H9 (cell line): Measurements from ENCODE around the gene STARD9. TPM values are rescaled to one million over a fixed set of nuclear protein-coding genes. Genes with fewer than 3 reads are reported as not detected.

ENCODE experiments used
- DNase-seq: peaks from one replicate; pipeline ENCODE4 v3.0.0-alpha.2; 2017
- H2AFZ ChIP-seq: one replicate; pipeline ENCODE4 v1.6.1; 2013; ENCODE audit warnings: mild to moderate bottlenecking, low read length, control low read depth, moderate library complexity
- H2AK5ac ChIP-seq: 2 replicates; pipeline ENCODE4 v1.6.1; 2013; ENCODE audit warnings: low read length, control low read depth, mixed read lengths; ENCODE audit not compliant: insufficient read length
- H2BK120ac ChIP-seq: one replicate; pipeline ENCODE4 v1.6.1; 2013; ENCODE audit warnings: low read depth, mild to moderate bottlenecking, low read length, control low read depth, inconsistent platforms; ENCODE audit not compliant: poor library complexity, severe bottlenecking
- H2BK12ac ChIP-seq: 2 replicates; pipeline ENCODE4 v1.6.1; 2013; ENCODE audit warnings: low read length, control low read depth, mixed read lengths, low read depth; ENCODE audit not compliant: insufficient read length
- H2BK15ac ChIP-seq: 2 replicates; pipeline ENCODE4 v1.6.1; 2013; ENCODE audit warnings: low read depth, low read length, control low read depth
- H2BK20ac ChIP-seq: one replicate; pipeline ENCODE4 v1.6.1; 2013; ENCODE audit warnings: low read depth, mild to moderate bottlenecking, low read length, control low read depth, inconsistent platforms; ENCODE audit not compliant: poor library complexity, severe bottlenecking
- H2BK5ac ChIP-seq: 2 replicates; pipeline ENCODE4 v1.6.1; 2013; ENCODE audit warnings: low read length, control low read depth, mixed read lengths; ENCODE audit not compliant: insufficient read length
- H3K14ac ChIP-seq: 2 replicates; pipeline ENCODE4 v1.6.1; 2013; ENCODE audit warnings: low read length, control low read depth; ENCODE audit not compliant: insufficient read depth
- H3K18ac ChIP-seq: 2 replicates; pipeline ENCODE4 v1.6.1; 2013; ENCODE audit warnings: low read depth, mild to moderate bottlenecking, mixed read lengths, low read length, control low read depth; ENCODE audit not compliant: insufficient read length
- H3K23ac ChIP-seq: 2 replicates; pipeline ENCODE4 v1.6.1; 2013; ENCODE audit warnings: low read length, control low read depth, mixed read lengths, low read depth; ENCODE audit not compliant: insufficient read length
- H3K23me2 ChIP-seq: 2 replicates; pipeline ENCODE4 v1.6.1; 2013; ENCODE audit warnings: low read depth, mild to moderate bottlenecking, mixed read lengths, low read length, control low read depth; ENCODE audit not compliant: insufficient read length, poor library complexity, severe bottlenecking
- H3K27ac ChIP-seq: 2 replicates; pipeline ENCODE4 v1.5.1; 2013; ENCODE audit warnings: low read length, control low read depth, mixed read lengths, low read depth; ENCODE audit not compliant: insufficient read length
- H3K27me3 ChIP-seq: 2 replicates; pipeline ENCODE4 v1.6.1; 2013; ENCODE audit warnings: low read length, control low read depth, inconsistent platforms; ENCODE audit not compliant: insufficient read depth
- H3K4ac ChIP-seq: 2 replicates; pipeline ENCODE4 v1.6.1; 2013; ENCODE audit warnings: low read depth, mild to moderate bottlenecking, control low read depth, inconsistent platforms, low read length, moderate library complexity
- H3K4me1 ChIP-seq: 2 replicates; pipeline ENCODE4 v1.6.1; 2013; ENCODE audit warnings: low read length, control low read depth, inconsistent platforms; ENCODE audit not compliant: insufficient read depth
- H3K4me2 ChIP-seq: 2 replicates; pipeline ENCODE4 v1.6.1; 2013; ENCODE audit warnings: low read length, control low read depth, mixed read lengths; ENCODE audit not compliant: insufficient read length, insufficient read depth
- H3K56ac ChIP-seq: 2 replicates; pipeline ENCODE4 v1.6.1; 2013; ENCODE audit warnings: low read depth, mild to moderate bottlenecking, mixed read lengths, low read length, control low read depth; ENCODE audit not compliant: insufficient read length
- H3K79me1 ChIP-seq: 2 replicates; pipeline ENCODE4 v1.6.1; 2013; ENCODE audit warnings: low read depth, mild to moderate bottlenecking, moderate library complexity, low read length, control low read depth, inconsistent platforms; ENCODE audit not compliant: insufficient read depth, poor library complexity, severe bottlenecking
- H3K79me2 ChIP-seq: 2 replicates; pipeline ENCODE4 v1.6.1; 2013; ENCODE audit warnings: low read length, control low read depth, inconsistent platforms; ENCODE audit not compliant: insufficient read depth
- H3K9ac ChIP-seq: 2 replicates; pipeline ENCODE4 v1.6.1; 2013; ENCODE audit warnings: low read length, control low read depth, mixed read lengths; ENCODE audit not compliant: insufficient read length; ENCODE audit errors: extremely low read depth
- H3K9me3 ChIP-seq: one replicate; pipeline ENCODE4 v1.6.1; 2013; ENCODE audit warnings: low read depth, low read length, inconsistent platforms; ENCODE audit not compliant: control insufficient read depth
- H3T11ph ChIP-seq: one replicate; pipeline ENCODE4 v1.6.1; 2013; ENCODE audit warnings: mild to moderate bottlenecking, low read length, control low read depth, inconsistent platforms
- H4K20me1 ChIP-seq: one replicate; pipeline ENCODE4 v1.6.1; 2013; ENCODE audit not compliant: control insufficient read depth, insufficient read length, insufficient read depth
- H4K5ac ChIP-seq: 2 replicates; pipeline ENCODE4 v1.6.1; 2013; ENCODE audit warnings: low read depth, mild to moderate bottlenecking, mixed read lengths, low read length, control low read depth; ENCODE audit not compliant: insufficient read length
- H4K8ac ChIP-seq: replicated peaks from 2 replicates; pipeline ENCODE4 v1.6.1; 2013; ENCODE audit warnings: low read length, control low read depth, mixed read lengths, low read depth; ENCODE audit not compliant: insufficient read length
- H4K91ac ChIP-seq: 2 replicates; pipeline ENCODE4 v1.6.1; 2013; ENCODE audit warnings: low read depth, mild to moderate bottlenecking, moderate library complexity, mixed read lengths, low read length, control low read depth; ENCODE audit not compliant: insufficient read length
- H3K27ac Mint-ChIP-seq, 3 experiments: 2 replicates in 2 of 3; 3 replicates in 1 of 3; pipeline ENCODE4 v1.8.0; 2020 to 2021; ENCODE audit warnings: mixed read lengths in 3 of 3, mild to moderate bottlenecking in 1 of 3, moderate library complexity in 1 of 3
- H3K27me3 Mint-ChIP-seq: 2 replicates; pipeline ENCODE4 v1.8.0; 2021; ENCODE audit warnings: low read depth, mild to moderate bottlenecking, moderate library complexity, mixed read lengths
- H3K36me3 Mint-ChIP-seq, 3 experiments: 2 replicates in 2 of 3; 3 replicates in 1 of 3; pipeline ENCODE4 v1.8.0; 2020 to 2021; ENCODE audit warnings: low read depth in 3 of 3, mixed read lengths in 3 of 3; ENCODE audit not compliant: insufficient read depth in 1 of 3
- H3K4me1 Mint-ChIP-seq, 2 experiments: 2 replicates each; pipeline ENCODE4 v1.8.0; 2020; ENCODE audit warnings: mixed read lengths in 2 of 2
- H3K4me3 Mint-ChIP-seq, 2 experiments: 2 replicates in 1 of 2; 3 replicates in 1 of 2; pipeline ENCODE4 v1.8.0; 2020 to 2021; ENCODE audit warnings: mild to moderate bottlenecking in 2 of 2, mixed read lengths in 2 of 2, moderate library complexity in 1 of 2
- H3K9me3 Mint-ChIP-seq, 2 experiments: 2 replicates in 1 of 2; 3 replicates in 1 of 2; pipeline ENCODE4 v1.8.0; 2020; ENCODE audit warnings: mild to moderate bottlenecking in 2 of 2, mixed read lengths in 2 of 2, moderate library complexity in 1 of 2
- CTCF ChIP-seq: fragments of 200-600 bp; sonication (generic); conservative IDR thresholded peaks from 3 replicates; pipeline ENCODE4 v1.8.0; 2021; ENCODE audit warnings: antibody characterized with exemption, mild to moderate bottlenecking
- WGBS: extraction: QIAGEN DNeasy Blood & Tissue Kit; methylation state at CpG from one replicate; pipeline ENCODE4 v1.1.7; 2013; ENCODE audit warnings: missing lambda C conversion rate, low lambda C conversion rate, mixed read lengths; ENCODE audit not compliant: insufficient read length; ENCODE audit errors: extremely low coverage; 5-methylcytosine and 5-hydroxymethylcytosine counted together
- total RNA-seq: library from RNA; stranded (reverse); gene quantifications from 2 replicates; pipeline ENCODE4 v1.2.1, GENCODE V29; 2021

STARD9 gene
- total RNA-seq, 1 experiment from 2014 or later, result 6.9 TPM

DNA sequence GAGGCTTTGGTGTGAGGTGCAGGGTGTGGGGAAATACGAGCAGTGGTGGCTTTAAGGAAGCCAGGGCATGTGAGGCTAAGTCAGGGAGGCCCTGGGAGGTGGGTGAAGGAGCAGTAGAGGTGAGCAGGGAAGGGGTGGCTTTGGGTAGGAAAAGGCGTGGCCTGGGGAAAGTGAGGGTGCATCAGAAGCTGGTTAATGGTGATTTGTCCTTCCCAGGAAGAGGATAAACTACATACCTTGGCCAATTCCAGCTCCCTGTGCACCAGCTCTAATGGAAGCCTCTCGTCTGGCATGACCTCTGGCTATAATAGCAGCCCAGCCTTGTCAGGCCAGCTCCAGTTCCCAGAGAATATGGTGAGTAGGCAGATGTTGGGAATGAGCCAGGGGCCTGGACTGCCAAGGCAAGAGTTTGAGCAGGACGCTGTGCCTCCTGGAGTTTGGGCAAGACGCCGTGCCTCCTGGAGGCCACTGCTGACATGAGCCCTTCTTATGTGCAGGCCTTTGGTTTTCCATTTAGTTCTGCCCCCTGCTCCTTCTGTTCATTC lies 120.2 kb downstream of the STARD9 start:
- Histone ChIP-seq H3K9ac (no peak overlapping the region), H4K8ac (no peak overlapping the region), H3K18ac (no peak overlapping the region), H3T11ph (no peak overlapping the region), H3K4ac (no peak overlapping the region), H4K20me1 (no peaks in the 10 kb centered on the region), H3K79me1 (no peaks in the 10 kb centered on the region), H3K27me3 (no peaks in the 10 kb centered on the region), H2BK5ac (no peak overlapping the region), H4K5ac (no peak overlapping the region), H3K4me1 (no peaks in the 10 kb centered on the region), H2BK20ac (no peak overlapping the region), H2AFZ (no peak overlapping the region), H3K27ac (no peak overlapping the region), H2BK15ac (no peak overlapping the region), H3K79me2 (no peaks in the 10 kb centered on the region), H3K14ac (no peak overlapping the region; the same call in 1 of the 2 replicates), H3K9me3 (no peaks in the 10 kb centered on the region), H3K23ac (no peak overlapping the region), H3K56ac (no peak overlapping the region), H2BK120ac (no peak overlapping the region), H4K91ac (no peak overlapping the region), H2BK12ac (no peak overlapping the region), H3K4me2 (no peak overlapping the region), H3K23me2 (no peaks in the 10 kb centered on the region), H2AK5ac (no peak overlapping the region)
- no peak overlapping the region for H3K4me3 Mint-ChIP-seq
- peaks cover 3% of the 10 kb centered on the region in 2 experiments; a peak in 2 of 5 replicates for H3K9me3 Mint-ChIP-seq
- H3K27ac Mint-ChIP-seq, result no peak overlapping the region; a peak in 1 of 7 replicates
- no peaks in the 10 kb centered on the region for H3K27me3 Mint-ChIP-seq
- WGBS, result no CpG with 5 or more reads among the region's 6 CpGs
- peaks cover 0 to 3% of the 10 kb centered on the region in 2 experiments; a peak in 1 of 4 replicates for H3K4me1 Mint-ChIP-seq
- H3K36me3 Mint-ChIP-seq, result peaks cover 6 to 19% (median 9%) of the 10 kb centered on the region in 3 experiments; a peak in 6 of 7 replicates
- TF ChIP-seq CTCF, result no peak
- no peak for DNase-seq
